Stimulated activated CD4-positive, alpha-beta T cell treated with anti-CD3 and anti-CD28 coated beads, Interleukin-1b, Interleukin-23, amount 100 ng/mL, for 4 hours (primary cell): ENCODE data around the gene MED17.

Experiments used
- DNase-seq, 2 donors: peaks; one replicate each; pipeline ENCODE4 v3.0.0-alpha.2; 2020; ENCODE audit warnings: low read depth in 2 of 2

The MED17 gene

DNA sequence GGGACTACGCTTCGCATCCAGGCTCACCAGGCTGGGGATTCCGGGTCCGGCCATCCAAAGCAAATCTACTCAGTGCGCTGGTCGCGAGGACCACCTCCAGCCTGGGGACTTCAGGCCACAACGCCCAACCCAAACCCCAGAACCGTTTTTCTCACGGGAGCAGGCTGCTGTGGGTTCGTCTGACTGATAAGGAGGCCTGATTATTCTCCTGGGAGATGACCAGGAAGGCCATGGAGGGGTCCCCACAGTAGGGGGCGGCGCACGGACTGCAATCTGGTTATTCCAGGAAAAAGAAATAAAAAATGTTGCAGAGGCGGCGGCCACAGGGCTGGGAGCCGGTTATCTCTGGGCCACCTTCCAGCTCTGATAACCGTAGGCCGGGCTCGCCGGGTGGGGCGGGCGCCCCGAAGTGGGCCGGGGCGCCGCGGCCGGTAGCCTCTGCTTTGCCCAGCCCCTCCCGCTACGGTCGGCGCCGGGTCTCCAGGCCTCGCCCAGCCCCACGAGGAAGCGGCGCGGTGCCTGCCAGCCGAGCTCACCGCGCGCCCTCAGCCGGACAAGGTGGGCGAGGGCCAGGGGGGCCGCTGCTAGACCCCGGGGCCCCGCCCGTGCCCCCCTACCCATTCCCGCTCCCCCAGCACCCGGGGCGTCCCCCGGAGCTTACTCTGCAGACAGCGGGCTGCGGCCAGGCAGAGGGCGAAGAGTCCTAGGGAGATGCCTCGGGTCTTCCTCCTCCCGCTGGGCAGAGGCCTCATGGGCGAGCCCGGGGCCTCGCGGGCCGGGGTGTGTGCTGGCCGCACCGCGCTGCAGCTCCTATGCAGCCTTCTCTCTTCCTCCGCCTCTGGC is 65.9 kb downstream of the MED17 start:
- DNase-seq = no peak

DNA sequence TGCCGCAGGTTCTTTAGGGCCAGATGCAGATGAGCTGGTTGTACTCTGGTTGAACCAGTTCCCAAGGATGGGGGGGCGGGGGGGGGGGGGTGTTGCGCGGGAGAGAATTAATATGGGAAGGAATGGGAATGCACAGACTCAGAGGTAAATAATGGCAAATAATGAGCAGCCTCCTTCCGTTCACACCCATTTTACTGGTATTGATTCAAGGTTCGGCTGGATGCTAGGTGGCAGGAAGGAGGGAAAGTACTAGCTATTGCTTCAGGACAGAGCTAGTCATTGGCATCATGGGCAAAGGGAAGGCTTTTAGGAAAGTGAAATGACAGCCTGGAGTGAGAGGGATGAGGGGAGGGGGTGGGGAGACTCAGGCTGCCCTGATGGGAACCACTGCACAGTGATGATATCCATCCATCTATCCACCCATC is 66.5 kb downstream of the MED17 start, which contains the start of gene VSTM5:
Gene VSTM5 (minus strand): TSS at position 25 of the 425 bp plus-strand sequence. CDS start 116 bp downstream, outside the sequence.
- DNase-seq = no peak

DNA sequence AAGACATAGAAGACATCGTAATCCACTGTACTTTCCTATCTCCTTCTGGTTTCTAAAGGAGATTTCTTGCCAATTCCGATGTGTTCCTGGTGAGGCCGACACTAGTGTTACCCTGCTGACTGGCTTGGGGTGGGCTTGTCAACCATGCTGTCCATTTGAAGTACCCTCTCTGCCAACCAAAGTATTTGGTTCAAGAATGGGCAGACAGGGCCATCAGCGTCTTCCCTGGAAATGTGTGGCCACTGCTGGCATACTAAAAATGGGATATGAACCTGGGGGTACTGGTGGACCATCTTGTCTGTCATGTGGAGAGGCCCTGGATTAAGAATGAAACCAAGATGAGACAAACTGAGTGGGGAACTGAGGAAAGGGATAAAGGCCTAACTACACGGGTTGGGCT is 68.2 kb downstream of the MED17 start:
- DNase-seq = no peak

DNA sequence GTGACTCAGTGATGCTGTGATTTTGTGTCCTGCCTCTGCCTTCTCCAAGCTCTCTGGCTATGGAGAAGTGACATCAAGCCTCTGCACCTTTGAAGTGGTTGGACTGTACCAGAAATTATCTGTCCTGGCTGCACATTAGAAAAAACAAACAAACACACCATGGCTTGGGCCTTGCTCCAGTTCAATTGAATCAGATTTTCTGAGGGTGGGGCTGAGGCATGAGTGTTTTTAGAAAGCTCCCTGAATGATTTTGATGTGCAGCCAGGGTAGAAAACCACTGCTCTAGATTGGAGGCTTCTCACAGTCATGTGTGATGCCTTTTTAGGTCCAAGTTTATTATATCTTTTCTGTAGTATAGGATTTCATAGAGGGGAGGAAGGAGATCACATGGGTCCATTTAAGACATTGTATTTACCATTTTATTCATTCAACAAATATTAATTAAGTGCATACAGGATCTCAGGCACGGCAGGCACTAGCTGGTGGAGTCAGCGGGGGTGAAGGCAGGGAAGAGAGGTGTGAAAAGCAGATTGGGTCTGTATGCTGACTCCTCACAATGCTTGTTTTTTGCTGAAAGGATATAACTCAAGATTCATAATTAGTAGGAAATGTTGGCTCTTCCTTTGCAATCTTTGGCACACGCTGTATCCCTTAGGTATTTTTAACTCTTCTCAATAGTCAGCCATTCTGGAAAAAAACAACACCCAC is 73.5 kb downstream of the MED17 start:
- no peak for DNase-seq

DNA sequence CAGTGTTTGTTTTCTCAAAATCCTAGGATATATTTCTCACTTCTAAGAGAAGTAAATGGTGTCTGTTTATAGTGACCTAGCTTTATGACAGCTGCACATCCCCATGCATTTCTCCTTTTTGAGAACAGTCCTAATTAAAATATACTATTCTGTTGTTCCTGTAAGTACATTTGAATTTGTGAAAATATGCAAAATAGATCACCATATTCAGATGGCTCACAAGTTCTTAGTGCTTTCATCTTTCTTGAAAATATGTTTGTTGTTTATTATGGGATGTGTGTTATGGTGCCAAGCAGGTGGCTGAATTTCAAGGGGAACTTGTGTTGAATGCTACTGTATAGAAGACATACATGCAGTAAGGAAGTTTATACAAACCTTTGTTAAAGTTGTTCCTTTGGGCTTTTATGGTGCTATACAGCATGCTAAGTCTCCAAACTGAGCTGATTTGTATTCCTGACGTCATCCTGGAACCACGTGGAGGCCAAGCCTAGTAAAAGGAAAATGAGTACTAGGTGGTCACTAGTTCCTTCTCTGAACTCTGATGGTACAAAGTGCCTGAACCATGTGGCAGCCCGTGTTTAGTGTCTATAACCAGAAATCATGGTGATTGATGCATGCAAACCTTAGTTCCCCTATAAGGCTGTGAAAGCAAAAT is 74.2 kb downstream of the MED17 start:
- DNase-seq = no peak

DNA sequence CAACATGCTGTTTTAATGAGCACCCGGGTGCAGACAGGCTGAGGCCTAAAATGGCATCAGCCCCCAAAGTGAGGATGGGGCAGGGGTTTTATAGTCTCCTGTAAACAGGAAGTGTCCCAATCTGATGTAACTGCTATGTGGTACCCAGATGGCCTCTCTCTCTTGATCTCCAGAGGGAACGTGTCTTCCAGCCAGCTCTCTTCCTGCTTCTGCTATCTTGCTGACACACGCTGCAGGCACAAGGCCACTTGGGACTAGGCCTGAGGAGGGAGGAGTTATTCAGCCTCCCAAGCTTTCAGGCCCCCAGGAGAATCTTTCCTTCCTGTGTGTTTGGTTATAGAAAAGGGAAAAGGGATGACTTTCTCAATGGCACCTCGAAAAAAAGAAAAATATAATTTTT is 77.7 kb downstream of the MED17 start:
- no peak for DNase-seq
